DMS79 treated with DMSO at 0.1 percent for 48 hours (cell line): Measurements from ENCODE around the gene EHBP1L1.
A peak's percentile ranks its signal among the peaks of the same experiment; 100 is the strongest.

Experiments
- DNase-seq: peaks from one replicate; lab custom pipeline; 2025; lab: John Stamatoyannopoulos, UW

The EHBP1L1 gene

DNA sequence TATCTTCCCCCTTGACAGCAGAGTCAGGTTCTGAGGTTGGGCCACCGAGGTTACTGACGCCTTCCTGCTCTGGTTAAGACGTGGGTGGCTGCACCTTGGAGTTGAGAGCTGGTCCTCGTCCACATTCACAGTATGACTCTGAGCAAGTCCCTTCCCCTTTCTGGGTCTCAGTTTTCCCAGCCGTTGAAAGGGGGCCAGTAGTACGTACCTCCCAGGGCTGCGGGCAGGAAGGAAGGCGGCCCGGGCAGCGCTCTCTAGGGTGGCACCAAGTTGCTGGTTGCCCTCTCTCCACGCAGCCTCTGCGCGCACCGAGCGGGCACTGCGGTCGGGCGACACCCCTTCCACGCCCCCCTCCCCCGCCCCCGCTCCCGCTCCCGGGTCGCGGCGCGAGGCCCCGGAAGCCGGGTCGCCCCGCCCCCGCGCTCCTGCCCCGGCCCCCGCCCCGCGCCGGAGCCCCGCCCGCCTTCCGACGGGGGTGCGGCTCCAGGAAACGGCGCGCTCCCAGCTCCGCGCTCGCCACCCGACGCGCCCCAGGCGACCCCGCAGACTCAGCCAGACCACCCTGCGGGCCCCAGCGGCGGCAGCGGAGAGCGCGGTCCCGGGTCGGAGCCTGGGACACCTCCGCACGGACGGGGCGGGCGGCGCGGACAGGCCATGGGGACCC, at the start of gene EHBP1L1:
Gene EHBP1L1, plus strand, starts transcription at position 486 of the 664 bp plus-strand sequence. CDS start 250 bp downstream, outside the sequence.
- no peak for DNase-seq

GRCh38 chr11:65526744-65527143, 49.1 kb upstream of the EHBP1L1 start:
- DNase-seq: no peak

- no peak for DNase-seq
Observed at GRCh38 chr11:65528819-65529350, 47.0 kb upstream of the EHBP1L1 start.

- DNase-seq: no peak
Observed at GRCh38 chr11:65529475-65530156, 46.2 kb upstream of the EHBP1L1 start.

DNA sequence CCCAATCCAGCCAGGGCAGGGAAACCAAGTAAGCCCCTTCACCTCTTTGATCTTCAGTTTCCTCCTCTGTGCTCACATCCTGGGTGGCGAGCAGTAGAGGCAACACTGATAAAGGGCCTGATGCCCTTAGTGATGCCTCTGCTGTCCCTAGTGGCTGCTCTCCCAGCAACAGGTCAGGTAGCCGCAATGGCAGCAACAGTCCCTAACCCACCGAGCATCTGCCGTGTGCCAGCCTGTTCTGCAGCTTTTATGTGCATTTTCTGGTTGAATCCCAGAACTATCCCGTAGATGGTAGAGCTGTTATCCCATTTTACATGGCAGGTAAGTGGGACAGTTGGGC, 45.7 kb upstream of the EHBP1L1 start:
- no peak for DNase-seq

GRCh38 chr11:65532388-65533064, 43.3 kb upstream of the EHBP1L1 start:
- no peak for DNase-seq

- DNase-seq: no peak
Observed at GRCh38 chr11:65535102-65535501, 40.8 kb upstream of the EHBP1L1 start.

GRCh38 chr11:65536412-65537295, 39.2 kb upstream of the EHBP1L1 start:
- no peak for DNase-seq

DNA sequence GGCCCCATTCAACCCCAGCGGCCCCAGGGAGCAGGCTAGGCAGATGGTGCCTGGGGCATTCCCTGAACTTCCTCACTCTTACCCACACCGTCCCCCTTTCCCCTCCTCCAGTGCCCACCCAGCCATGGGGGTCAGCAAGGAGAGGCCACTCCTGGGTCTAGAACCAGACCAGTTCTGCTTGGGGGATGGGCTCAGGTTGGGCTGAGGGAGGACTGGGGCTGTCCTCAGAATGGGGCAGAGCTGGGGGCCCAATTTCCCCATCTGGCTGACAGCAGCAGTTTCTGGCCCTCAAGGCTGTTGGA, 38.6 kb upstream of the EHBP1L1 start:
- DNase-seq: no peak

DNA sequence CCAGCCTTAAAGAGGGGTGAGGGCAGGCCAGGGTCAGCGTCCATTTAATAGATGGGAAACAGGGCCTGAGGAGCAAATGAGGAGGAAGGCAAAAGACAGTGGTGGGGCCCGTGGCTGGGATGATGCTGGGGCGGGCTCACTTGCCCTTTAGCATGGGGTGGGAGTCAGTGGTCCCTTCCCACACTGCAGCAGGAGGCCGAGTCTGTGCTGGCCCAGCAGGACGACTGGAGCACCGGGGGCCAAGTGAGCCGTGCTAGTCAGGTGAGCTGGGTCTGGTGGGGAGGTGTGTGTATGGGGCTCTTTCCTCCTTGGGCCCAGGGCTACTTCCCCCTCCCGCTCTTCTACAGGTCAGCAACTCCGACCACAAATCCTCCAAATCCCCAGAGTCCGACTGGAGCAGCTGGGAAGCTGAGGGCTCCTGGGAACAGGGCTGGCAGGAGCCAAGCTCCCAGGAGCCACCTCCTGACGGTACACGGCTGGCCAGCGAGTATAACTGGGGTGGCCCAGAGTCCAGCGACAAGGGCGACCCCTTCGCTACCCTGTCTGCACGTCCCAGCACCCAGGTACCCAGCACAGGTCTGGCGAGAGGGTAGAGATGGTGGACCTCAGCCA, 38.1 kb upstream of the EHBP1L1 start:
- DNase-seq: no peak

- no peak for DNase-seq
Observed at GRCh38 chr11:65538232-65538914, 37.5 kb upstream of the EHBP1L1 start.

DNA sequence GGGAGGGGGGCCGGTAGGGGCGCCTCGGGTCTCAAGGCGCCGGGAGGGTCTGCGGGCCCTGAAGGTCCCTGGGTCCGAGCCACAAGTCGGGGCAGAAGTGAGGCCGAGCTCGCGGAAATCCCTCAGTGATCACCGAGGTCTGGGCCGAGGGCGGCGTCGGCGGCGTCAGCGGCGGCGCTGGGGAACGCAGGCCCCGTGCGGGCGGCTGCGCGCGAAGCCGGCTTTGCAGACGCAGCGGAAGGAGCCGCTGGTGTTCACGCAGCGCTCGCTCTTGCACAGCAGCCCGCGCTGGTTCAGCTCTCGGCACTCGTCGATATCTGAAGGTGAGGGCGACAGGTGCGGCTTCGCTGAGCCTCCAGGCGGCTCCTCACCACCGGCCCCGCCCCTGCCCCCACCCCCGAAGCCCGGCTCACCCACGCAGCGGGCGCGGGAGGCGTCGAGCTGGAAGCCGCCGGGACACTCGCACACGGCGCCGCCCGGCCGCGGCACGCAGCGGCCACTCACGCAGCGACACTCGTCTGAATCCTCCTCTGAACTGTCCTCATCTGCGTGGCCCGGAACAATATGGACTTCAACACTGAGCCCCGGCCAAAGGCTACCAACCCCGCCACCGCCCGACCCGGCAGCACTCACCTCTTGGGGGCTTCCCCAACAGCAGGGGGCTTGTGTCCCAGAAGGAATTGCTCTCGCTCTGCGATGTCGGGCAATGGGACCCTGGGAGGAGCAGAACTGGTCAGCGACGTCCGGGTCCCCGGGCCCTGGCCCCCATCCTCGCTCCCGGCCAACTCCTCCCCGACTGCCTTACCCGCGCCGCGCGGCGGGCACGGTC, 36.7 kb upstream of the EHBP1L1 start:
- no peak for DNase-seq

GRCh38 chr11:65539744-65540289, 36.0 kb upstream of the EHBP1L1 start:
- no peak for DNase-seq

DNA sequence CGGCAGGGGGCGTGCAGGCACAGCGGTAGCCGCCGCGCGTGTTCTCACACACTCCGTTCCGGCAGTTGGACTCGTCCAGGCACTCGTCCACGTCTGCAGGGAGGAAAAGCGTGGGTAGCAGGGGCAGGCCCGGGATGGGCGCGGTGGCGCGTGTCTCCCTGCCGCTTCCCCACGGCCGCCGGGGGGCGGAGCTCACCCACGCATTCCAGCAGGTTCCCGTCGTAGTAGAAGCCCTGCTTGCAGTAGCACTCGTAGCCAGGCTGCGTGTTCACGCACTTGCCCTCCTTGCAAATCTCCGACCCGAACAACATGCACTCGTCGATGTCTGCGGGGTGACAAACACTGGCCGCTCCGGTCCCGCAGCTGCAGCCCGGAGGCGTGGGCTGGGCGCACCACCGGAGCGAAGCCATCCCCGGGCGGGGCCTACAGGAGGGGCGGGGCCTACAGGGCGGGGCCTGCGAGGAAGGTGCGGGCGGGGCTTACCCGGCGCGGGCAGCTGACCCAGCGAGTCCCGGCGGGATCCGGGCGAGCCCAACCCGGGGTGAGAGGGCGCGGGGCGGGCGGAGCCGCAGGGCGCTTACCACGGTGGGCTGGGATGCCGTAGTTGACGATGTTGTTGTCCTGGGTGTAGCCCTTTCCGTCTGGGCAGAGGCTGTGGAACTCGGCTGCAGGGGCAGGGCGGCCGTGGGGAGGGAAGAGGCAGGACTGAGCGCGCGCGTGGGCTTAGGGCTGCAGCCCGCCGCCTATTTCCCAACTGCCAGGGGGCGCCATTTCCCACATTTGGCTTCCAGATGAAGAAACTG, 35.4 kb upstream of the EHBP1L1 start:
- DNase-seq: peak; percentile 29

DNA sequence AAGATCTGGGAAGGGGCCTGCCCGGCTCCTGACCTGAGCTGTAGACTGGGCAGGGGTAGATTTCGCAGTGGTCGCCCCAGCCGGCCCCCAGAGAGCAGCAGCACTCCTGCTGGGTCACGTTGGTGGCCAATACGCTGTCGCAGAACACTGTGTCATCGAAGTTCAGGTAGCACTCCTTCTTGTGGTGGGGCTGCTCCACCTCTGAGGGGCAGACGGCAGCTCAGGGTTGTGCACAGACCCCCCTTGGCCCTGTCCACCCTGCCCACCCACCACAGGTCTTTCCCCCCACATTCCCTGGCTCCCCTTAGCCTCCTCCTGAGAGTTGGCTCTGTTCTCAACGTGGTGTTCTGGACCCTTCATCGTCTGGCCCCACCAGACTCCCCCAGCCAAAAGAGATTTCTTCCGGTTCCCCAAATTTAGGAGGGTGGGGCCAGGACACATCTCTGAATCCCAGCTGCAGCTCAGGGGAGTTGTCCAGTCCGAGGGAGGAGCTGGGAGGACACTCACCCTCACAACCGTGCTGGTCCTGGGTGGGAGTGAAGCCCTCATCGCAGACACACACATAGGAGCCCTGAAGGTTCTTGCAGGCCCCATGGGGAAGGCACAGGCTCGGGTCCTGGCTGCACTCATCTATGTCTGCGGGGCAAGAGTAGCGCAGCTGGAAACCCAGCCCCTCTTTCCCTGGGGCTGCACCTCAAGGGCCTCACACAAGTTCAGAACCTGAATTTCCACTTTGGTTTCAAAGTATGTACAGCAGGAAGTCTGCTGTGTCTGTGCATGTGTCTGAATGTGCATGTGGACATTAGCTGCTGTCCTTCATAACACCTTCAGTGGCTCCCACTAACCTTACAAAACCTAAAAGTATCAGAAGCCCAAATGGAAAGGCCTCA, 34.5 kb upstream of the EHBP1L1 start:
- DNase-seq: no peak

DNA sequence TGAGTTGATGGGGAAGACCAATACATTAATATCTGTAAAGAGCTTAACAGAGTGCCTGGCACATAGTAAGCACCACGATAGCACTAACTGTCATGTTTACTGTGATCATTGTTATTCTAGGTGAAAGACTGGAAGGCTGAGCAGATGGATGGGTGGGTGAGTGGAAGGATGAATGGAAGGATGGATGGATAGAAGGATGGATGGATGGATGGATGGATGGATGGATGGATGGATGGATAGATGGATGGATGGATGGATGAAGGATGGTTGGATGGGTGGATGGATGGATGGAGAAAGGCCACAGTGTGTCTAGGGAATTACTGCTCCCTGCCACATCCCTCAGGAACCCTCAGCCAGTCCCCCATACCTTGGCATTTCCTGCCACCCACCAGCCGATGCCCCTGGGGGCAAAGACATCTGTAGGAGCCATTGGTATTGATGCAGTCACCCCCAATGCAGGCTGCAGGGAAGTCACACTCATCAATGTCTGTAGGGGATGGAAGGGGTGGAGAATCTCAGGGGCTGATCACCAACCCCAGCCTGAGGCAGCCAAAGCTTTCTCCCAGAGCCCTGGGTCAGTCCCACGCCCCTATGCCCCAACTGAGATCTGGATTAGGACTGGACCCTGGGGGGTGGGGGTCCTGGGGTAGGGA, 33.0 kb upstream of the EHBP1L1 start:
- no peak for DNase-seq

DNA sequence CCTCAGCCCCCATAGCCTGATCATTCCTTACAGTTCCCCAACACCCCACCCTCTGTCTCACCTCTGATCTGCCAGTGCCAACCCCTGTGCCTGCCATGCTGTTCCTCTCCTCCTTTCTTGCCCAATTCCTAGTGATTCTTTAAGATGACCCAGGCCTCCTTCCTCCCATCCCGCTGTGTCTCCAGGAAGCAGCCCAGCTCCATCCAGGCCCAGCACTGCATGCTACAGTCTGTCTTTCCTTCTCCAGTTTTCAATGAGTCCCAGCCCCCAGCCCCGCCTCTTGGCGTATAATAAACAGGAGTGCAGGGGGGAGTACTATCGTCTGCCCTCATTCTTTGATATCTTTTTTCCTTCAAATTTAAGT, 30.0 kb upstream of the EHBP1L1 start:
- DNase-seq: no peak
